H1 (cell line): ENCODE results near the gene WDR43. TPM values are rescaled to one million over a fixed set of nuclear protein-coding genes. Genes with fewer than 3 reads are reported as not detected.

Source experiments
- KDM1A ChIP-seq: fragments of 200-600, 300-600 bp; sonication (generic); IDR thresholded peaks from 2 replicates; pipeline ENCODE4 v1.7.1; 2016; ENCODE audit warnings: mild to moderate bottlenecking, low read length, borderline replicate concordance
- KDM4A ChIP-seq: IDR thresholded peaks from one replicate; pipeline ENCODE4 v1.7.1; 2012; ENCODE audit warnings: low read depth, mild to moderate bottlenecking, moderate library complexity, low read length, inconsistent platforms; ENCODE audit not compliant: severe bottlenecking
- SIN3A ChIP-seq, 2 experiments: IDR thresholded peaks in 1 of 2; conservative IDR thresholded peaks in 1 of 2; 2 replicates each; pipeline ENCODE4 v1.6.1; 2011 to 2012; ENCODE audit warnings: low read length in 2 of 2, improper control_type of control experiment in 1 of 2, low read depth in 1 of 2, mild to moderate bottlenecking in 1 of 2
- SRF ChIP-seq: IDR thresholded peaks from 2 replicates; pipeline ENCODE4 v1.6.1; 2011; ENCODE audit warnings: mild to moderate bottlenecking, low read depth, low read length, moderate library complexity
- TCF12 ChIP-seq: IDR thresholded peaks from 2 replicates; pipeline ENCODE4 v1.6.1; 2011; ENCODE audit warnings: low read depth, mild to moderate bottlenecking, low read length
- TEAD4 ChIP-seq: IDR thresholded peaks from 2 replicates; pipeline ENCODE4 v1.6.1; 2012; ENCODE audit warnings: low read depth, low read length, inconsistent platforms, mixed read lengths
- polyA plus RNA-seq, 7 experiments: library from polyadenylated mRNA; depleted of rRNA in 3 of 7; stranded (reverse) in 5 of 7; unstranded in 2 of 7; fragments of >200 nt in 5 of 7; fragments of 200-250 nt in 2 of 7; gene quantifications; 1 replicate in 5 of 7; 2 replicates in 1 of 7; 4 replicates in 1 of 7; pipeline versions ENCODE4 v1.2.1 to v1.2.3, GENCODE V29; 2011 to 2013; ENCODE audit warnings: missing spikeins in 2 of 7, mixed read lengths in 2 of 7
- total RNA-seq: library from RNA; stranded (reverse); fragmentation: NEBNext Ultra II Directional; extraction: Animal tissue kit (Norgen Biotek cat#: 25700); gene quantifications from 2 replicates; pipeline ENCODE4 v1.2.1, GENCODE V29; 2021
- TF ChIP-seq, protein P1 (sequence below): fragments of 300-600 bp; sonication (generic); IDR thresholded peaks from 2 replicates; pipeline ENCODE4 v1.7.1; 2012; ENCODE audit warnings: low read length, moderate library complexity, mild to moderate bottlenecking, inconsistent platforms; ENCODE audit not compliant: insufficient replicate concordance
- TF ChIP-seq, protein P2 (sequence below), 3 experiments: IDR thresholded peaks; 1 replicate in 2 of 3; 2 replicates in 1 of 3; pipeline versions ENCODE4 v1.5.1 to v1.6.1; 2011; ENCODE audit warnings: low read length in 3 of 3, mild to moderate bottlenecking in 3 of 3, inconsistent platforms in 2 of 3, low read depth in 1 of 3, moderate library complexity in 1 of 3; ENCODE audit not compliant: insufficient read depth in 1 of 3; ENCODE audit errors: control extremely low read depth in 1 of 3

The WDR43 gene
- total and polyA plus RNA-seq, 2 of the 8 experiments (the other 6 are each of a cell fraction or from before 2014, with no cell fraction given): 57.8 to 142 TPM

DNA sequence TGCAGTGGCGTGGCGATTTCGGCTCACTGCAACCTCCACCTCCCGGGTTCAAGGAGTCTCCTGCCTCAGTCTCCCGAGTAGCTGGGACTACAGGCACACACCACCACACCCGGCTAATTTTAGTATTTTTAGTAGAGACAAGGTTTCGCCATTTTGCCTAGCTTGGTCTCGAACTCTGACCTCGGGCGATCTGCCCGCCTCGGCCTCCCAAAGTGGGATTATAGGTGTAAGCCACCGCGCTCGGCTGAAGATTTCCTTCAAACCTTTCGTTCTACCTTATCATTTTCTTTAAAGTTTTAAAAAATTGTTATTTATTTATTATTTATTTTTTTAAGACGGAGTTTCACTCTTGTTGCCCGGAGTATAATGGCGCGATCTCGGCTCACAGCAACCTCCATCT lies 979 bp upstream of the WDR43 start (continued):
- TF ChIP-seq, protein P1, sequence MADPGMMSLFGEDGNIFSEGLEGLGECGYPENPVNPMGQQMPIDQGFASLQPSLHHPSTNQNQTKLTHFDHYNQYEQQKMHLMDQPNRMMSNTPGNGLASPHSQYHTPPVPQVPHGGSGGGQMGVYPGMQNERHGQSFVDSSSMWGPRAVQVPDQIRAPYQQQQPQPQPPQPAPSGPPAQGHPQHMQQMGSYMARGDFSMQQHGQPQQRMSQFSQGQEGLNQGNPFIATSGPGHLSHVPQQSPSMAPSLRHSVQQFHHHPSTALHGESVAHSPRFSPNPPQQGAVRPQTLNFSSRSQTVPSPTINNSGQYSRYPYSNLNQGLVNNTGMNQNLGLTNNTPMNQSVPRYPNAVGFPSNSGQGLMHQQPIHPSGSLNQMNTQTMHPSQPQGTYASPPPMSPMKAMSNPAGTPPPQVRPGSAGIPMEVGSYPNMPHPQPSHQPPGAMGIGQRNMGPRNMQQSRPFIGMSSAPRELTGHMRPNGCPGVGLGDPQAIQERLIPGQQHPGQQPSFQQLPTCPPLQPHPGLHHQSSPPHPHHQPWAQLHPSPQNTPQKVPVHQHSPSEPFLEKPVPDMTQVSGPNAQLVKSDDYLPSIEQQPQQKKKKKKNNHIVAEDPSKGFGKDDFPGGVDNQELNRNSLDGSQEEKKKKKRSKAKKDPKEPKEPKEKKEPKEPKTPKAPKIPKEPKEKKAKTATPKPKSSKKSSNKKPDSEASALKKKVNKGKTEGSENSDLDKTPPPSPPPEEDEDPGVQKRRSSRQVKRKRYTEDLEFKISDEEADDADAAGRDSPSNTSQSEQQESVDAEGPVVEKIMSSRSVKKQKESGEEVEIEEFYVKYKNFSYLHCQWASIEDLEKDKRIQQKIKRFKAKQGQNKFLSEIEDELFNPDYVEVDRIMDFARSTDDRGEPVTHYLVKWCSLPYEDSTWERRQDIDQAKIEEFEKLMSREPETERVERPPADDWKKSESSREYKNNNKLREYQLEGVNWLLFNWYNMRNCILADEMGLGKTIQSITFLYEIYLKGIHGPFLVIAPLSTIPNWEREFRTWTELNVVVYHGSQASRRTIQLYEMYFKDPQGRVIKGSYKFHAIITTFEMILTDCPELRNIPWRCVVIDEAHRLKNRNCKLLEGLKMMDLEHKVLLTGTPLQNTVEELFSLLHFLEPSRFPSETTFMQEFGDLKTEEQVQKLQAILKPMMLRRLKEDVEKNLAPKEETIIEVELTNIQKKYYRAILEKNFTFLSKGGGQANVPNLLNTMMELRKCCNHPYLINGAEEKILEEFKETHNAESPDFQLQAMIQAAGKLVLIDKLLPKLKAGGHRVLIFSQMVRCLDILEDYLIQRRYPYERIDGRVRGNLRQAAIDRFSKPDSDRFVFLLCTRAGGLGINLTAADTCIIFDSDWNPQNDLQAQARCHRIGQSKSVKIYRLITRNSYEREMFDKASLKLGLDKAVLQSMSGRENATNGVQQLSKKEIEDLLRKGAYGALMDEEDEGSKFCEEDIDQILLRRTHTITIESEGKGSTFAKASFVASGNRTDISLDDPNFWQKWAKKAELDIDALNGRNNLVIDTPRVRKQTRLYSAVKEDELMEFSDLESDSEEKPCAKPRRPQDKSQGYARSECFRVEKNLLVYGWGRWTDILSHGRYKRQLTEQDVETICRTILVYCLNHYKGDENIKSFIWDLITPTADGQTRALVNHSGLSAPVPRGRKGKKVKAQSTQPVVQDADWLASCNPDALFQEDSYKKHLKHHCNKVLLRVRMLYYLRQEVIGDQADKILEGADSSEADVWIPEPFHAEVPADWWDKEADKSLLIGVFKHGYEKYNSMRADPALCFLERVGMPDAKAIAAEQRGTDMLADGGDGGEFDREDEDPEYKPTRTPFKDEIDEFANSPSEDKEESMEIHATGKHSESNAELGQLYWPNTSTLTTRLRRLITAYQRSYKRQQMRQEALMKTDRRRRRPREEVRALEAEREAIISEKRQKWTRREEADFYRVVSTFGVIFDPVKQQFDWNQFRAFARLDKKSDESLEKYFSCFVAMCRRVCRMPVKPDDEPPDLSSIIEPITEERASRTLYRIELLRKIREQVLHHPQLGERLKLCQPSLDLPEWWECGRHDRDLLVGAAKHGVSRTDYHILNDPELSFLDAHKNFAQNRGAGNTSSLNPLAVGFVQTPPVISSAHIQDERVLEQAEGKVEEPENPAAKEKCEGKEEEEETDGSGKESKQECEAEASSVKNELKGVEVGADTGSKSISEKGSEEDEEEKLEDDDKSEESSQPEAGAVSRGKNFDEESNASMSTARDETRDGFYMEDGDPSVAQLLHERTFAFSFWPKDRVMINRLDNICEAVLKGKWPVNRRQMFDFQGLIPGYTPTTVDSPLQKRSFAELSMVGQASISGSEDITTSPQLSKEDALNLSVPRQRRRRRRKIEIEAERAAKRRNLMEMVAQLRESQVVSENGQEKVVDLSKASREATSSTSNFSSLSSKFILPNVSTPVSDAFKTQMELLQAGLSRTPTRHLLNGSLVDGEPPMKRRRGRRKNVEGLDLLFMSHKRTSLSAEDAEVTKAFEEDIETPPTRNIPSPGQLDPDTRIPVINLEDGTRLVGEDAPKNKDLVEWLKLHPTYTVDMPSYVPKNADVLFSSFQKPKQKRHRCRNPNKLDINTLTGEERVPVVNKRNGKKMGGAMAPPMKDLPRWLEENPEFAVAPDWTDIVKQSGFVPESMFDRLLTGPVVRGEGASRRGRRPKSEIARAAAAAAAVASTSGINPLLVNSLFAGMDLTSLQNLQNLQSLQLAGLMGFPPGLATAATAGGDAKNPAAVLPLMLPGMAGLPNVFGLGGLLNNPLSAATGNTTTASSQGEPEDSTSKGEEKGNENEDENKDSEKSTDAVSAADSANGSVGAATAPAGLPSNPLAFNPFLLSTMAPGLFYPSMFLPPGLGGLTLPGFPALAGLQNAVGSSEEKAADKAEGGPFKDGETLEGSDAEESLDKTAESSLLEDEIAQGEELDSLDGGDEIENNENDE: no peak
- TF ChIP-seq KDM4A (no peak), TCF12 (no peak), TEAD4 (no peak), SRF (no peak), KDM1A (no peak), SIN3A (conservative IDR thresholded peaks at IDR 0.05 in 1 of 2, IDR thresholded peaks at IDR 0.05 in 1 of 2; ENCODE audit: low read depth in 1 of 2, low read length in 2 of 2) (no peak)
- TF ChIP-seq, protein P2, sequence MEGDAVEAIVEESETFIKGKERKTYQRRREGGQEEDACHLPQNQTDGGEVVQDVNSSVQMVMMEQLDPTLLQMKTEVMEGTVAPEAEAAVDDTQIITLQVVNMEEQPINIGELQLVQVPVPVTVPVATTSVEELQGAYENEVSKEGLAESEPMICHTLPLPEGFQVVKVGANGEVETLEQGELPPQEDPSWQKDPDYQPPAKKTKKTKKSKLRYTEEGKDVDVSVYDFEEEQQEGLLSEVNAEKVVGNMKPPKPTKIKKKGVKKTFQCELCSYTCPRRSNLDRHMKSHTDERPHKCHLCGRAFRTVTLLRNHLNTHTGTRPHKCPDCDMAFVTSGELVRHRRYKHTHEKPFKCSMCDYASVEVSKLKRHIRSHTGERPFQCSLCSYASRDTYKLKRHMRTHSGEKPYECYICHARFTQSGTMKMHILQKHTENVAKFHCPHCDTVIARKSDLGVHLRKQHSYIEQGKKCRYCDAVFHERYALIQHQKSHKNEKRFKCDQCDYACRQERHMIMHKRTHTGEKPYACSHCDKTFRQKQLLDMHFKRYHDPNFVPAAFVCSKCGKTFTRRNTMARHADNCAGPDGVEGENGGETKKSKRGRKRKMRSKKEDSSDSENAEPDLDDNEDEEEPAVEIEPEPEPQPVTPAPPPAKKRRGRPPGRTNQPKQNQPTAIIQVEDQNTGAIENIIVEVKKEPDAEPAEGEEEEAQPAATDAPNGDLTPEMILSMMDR (IDR thresholded peaks at IDR 0.05; ENCODE audit: control extremely low read depth in 1 of 3, insufficient read depth in 1 of 3, low read depth in 1 of 3, low read length in 3 of 3): no peak
